H1 (cell line): Measurements from ENCODE around the gene CKLF. TPM values are rescaled to one million over a fixed set of nuclear protein-coding genes. Genes with fewer than 3 reads are reported as not detected.

Source experiments
- BCL11A ChIP-seq, 2 experiments: IDR thresholded peaks; one replicate each; pipeline ENCODE4 v1.6.1; 2011; ENCODE audit warnings: low read depth in 2 of 2, low read length in 2 of 2, mild to moderate bottlenecking in 2 of 2
- CHD2 ChIP-seq: IDR thresholded peaks from 2 replicates; pipeline ENCODE4 v1.6.1; 2012; ENCODE audit warnings: low read length, improper control_type of control experiment
- NRF1 ChIP-seq: IDR thresholded peaks from 2 replicates; pipeline ENCODE4 v1.6.1; 2011; ENCODE audit warnings: mild to moderate bottlenecking, low read depth, low read length, improper control_type of control experiment
- PHF8 ChIP-seq: fragments of 200-600 bp; sonication (generic); conservative IDR thresholded peaks from 2 replicates; pipeline ENCODE4 v1.7.1; 2012; ENCODE audit warnings: low read depth, mild to moderate bottlenecking, inconsistent platforms, low read length, moderate library complexity
- RBBP5 ChIP-seq: IDR thresholded peaks from 2 replicates; pipeline ENCODE4 v1.7.1; 2012; ENCODE audit warnings: low read depth, mild to moderate bottlenecking, inconsistent platforms, low read length, moderate library complexity, borderline replicate concordance
- SIN3A ChIP-seq, 2 experiments: IDR thresholded peaks in 1 of 2; conservative IDR thresholded peaks in 1 of 2; 2 replicates each; pipeline ENCODE4 v1.6.1; 2011 to 2012; ENCODE audit warnings: low read length in 2 of 2, improper control_type of control experiment in 1 of 2, low read depth in 1 of 2, mild to moderate bottlenecking in 1 of 2
- SIX5 ChIP-seq: IDR thresholded peaks from 2 replicates; pipeline ENCODE4 v1.6.1; 2011; ENCODE audit warnings: mild to moderate bottlenecking, low read depth, low read length
- SRF ChIP-seq: IDR thresholded peaks from 2 replicates; pipeline ENCODE4 v1.6.1; 2011; ENCODE audit warnings: mild to moderate bottlenecking, low read depth, low read length, moderate library complexity
- polyA plus RNA-seq, 7 experiments: library from polyadenylated mRNA; depleted of rRNA in 3 of 7; stranded (reverse) in 5 of 7; unstranded in 2 of 7; fragments of >200 nt in 5 of 7; fragments of 200-250 nt in 2 of 7; gene quantifications; 1 replicate in 5 of 7; 2 replicates in 1 of 7; 4 replicates in 1 of 7; pipeline versions ENCODE4 v1.2.1 to v1.2.3, GENCODE V29; 2011 to 2013; ENCODE audit warnings: missing spikeins in 2 of 7, mixed read lengths in 2 of 7
- total RNA-seq: library from RNA; stranded (reverse); fragmentation: NEBNext Ultra II Directional; extraction: Animal tissue kit (Norgen Biotek cat#: 25700); gene quantifications from 2 replicates; pipeline ENCODE4 v1.2.1, GENCODE V29; 2021
- TF ChIP-seq, protein P1 (sequence below): fragments of 300-600 bp; sonication (generic); IDR thresholded peaks from 2 replicates; pipeline ENCODE4 v1.7.1; 2012; ENCODE audit warnings: low read length, moderate library complexity, mild to moderate bottlenecking, inconsistent platforms; ENCODE audit not compliant: insufficient replicate concordance

The CKLF gene
- total and polyA plus RNA-seq, 2 of the 8 experiments (the other 6 are each of a cell fraction or from before 2014, with no cell fraction given) = 21.1 to 63.5 TPM

DNA sequence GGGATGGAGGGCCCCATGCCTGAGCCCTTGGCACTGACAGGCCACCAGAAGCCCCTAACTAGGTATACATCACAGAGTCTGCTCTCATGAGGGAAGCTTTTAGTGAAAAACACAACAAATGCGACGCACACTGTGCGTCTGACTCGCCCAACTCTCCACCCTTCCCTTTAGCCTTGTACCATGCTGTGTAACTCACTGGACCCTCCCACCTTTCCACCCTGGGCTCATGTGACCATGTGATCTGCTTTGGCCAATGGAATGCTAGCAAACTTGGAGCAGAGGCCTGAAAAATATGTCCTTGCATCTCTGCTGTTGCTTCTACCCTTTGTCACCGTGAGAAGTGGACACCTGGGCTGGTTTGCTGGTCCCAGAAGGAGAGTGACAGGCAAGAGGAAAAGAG, 24.1 kb upstream of the CKLF start (continued):
- TF ChIP-seq SIN3A (conservative IDR thresholded peaks at IDR 0.05 in 1 of 2, IDR thresholded peaks at IDR 0.05 in 1 of 2; ENCODE audit: low read depth in 1 of 2, low read length in 2 of 2) (no peak), SRF (no peak), SIX5 (no peak), RBBP5 (no peak), CHD2 (no peak), PHF8 (no peak), BCL11A (IDR thresholded peaks at IDR 0.05; ENCODE audit: low read depth in 2 of 2, low read length in 2 of 2) (no peak), NRF1 (no peak)
- TF ChIP-seq, protein P1, sequence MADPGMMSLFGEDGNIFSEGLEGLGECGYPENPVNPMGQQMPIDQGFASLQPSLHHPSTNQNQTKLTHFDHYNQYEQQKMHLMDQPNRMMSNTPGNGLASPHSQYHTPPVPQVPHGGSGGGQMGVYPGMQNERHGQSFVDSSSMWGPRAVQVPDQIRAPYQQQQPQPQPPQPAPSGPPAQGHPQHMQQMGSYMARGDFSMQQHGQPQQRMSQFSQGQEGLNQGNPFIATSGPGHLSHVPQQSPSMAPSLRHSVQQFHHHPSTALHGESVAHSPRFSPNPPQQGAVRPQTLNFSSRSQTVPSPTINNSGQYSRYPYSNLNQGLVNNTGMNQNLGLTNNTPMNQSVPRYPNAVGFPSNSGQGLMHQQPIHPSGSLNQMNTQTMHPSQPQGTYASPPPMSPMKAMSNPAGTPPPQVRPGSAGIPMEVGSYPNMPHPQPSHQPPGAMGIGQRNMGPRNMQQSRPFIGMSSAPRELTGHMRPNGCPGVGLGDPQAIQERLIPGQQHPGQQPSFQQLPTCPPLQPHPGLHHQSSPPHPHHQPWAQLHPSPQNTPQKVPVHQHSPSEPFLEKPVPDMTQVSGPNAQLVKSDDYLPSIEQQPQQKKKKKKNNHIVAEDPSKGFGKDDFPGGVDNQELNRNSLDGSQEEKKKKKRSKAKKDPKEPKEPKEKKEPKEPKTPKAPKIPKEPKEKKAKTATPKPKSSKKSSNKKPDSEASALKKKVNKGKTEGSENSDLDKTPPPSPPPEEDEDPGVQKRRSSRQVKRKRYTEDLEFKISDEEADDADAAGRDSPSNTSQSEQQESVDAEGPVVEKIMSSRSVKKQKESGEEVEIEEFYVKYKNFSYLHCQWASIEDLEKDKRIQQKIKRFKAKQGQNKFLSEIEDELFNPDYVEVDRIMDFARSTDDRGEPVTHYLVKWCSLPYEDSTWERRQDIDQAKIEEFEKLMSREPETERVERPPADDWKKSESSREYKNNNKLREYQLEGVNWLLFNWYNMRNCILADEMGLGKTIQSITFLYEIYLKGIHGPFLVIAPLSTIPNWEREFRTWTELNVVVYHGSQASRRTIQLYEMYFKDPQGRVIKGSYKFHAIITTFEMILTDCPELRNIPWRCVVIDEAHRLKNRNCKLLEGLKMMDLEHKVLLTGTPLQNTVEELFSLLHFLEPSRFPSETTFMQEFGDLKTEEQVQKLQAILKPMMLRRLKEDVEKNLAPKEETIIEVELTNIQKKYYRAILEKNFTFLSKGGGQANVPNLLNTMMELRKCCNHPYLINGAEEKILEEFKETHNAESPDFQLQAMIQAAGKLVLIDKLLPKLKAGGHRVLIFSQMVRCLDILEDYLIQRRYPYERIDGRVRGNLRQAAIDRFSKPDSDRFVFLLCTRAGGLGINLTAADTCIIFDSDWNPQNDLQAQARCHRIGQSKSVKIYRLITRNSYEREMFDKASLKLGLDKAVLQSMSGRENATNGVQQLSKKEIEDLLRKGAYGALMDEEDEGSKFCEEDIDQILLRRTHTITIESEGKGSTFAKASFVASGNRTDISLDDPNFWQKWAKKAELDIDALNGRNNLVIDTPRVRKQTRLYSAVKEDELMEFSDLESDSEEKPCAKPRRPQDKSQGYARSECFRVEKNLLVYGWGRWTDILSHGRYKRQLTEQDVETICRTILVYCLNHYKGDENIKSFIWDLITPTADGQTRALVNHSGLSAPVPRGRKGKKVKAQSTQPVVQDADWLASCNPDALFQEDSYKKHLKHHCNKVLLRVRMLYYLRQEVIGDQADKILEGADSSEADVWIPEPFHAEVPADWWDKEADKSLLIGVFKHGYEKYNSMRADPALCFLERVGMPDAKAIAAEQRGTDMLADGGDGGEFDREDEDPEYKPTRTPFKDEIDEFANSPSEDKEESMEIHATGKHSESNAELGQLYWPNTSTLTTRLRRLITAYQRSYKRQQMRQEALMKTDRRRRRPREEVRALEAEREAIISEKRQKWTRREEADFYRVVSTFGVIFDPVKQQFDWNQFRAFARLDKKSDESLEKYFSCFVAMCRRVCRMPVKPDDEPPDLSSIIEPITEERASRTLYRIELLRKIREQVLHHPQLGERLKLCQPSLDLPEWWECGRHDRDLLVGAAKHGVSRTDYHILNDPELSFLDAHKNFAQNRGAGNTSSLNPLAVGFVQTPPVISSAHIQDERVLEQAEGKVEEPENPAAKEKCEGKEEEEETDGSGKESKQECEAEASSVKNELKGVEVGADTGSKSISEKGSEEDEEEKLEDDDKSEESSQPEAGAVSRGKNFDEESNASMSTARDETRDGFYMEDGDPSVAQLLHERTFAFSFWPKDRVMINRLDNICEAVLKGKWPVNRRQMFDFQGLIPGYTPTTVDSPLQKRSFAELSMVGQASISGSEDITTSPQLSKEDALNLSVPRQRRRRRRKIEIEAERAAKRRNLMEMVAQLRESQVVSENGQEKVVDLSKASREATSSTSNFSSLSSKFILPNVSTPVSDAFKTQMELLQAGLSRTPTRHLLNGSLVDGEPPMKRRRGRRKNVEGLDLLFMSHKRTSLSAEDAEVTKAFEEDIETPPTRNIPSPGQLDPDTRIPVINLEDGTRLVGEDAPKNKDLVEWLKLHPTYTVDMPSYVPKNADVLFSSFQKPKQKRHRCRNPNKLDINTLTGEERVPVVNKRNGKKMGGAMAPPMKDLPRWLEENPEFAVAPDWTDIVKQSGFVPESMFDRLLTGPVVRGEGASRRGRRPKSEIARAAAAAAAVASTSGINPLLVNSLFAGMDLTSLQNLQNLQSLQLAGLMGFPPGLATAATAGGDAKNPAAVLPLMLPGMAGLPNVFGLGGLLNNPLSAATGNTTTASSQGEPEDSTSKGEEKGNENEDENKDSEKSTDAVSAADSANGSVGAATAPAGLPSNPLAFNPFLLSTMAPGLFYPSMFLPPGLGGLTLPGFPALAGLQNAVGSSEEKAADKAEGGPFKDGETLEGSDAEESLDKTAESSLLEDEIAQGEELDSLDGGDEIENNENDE = no peak
